HG03196 (cell line): ENCODE data around the gene DCAF12.
"Not testable (repeated sequence)": the region's sequence is repeated elsewhere in the genome, so short reads cannot be mapped to it uniquely, and the experiment has no call there.

Source experiments
- ATAC-seq: cut with Tn5 transposase; IDR thresholded peaks from one replicate; pipeline ENCODE4 v1.9.1; 2021; ENCODE audit not compliant: unreplicated experiment

Gene DCAF12

DNA sequence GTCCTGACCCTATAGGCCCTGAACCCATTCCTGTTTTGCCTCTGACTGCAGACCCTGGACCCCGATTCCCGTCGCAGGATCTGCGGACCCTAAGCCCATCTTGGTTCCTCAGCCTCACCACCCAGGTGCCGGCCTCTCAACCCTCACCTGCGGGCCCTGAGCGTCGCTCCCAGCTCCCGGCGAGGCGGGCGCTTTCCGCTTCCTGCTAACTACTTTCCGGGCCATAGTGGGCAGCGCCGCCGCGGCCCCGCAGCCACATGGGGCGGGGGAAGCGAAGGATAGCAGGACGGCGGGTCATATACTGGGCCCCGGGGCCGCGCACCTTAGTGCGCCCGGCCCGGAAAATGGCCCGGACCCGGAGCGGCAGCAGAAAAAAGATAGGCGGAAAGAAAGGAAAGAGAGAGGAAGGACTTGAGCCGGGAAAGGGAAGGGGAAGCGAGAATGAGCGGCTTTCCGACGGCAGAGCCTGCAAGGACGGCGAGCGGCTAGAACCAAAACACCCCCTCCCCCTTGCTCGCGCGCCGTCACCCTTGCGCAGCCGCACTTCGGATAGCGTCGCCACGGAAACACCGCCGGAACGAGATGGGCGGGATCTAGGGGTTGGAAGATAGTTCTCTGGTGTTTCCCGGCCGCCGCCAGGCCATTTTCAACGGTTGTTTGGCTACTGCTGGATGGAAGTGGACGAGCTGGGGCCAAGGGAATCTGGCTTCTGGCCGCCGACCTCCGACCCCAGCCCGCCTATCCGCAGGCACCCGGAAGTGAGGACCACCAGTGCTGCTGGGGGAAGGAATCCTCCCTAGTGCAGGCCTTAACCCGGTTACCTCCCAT is at the start of gene DCAF12:
TSS of gene DCAF12 (minus strand) at position 492 of the 828 bp plus-strand sequence. CDS start at position 225, 267 bp downstream.
- ATAC-seq, result peak; percentile 76

DNA sequence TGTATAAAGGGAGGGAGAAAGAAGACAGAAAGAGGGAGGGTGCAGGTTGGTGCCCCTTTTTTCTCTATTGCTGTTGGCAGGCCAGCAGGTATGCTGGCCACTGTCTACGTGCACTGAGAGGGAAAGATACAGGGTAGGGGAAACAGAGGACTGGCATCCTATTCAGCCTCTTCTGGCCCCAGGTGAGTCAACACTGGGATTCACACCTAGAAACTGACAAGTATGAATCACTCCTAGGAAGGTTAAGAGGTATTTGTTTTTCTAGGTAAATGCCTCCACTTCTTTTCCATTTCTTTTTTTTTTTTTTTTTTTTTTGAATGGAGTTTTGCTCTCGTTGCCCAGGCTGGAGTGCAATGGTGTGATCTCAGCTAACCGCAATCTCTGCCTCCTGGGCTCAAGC is 49.6 kb upstream of the DCAF12 start:
- ATAC-seq, result no peak

DNA sequence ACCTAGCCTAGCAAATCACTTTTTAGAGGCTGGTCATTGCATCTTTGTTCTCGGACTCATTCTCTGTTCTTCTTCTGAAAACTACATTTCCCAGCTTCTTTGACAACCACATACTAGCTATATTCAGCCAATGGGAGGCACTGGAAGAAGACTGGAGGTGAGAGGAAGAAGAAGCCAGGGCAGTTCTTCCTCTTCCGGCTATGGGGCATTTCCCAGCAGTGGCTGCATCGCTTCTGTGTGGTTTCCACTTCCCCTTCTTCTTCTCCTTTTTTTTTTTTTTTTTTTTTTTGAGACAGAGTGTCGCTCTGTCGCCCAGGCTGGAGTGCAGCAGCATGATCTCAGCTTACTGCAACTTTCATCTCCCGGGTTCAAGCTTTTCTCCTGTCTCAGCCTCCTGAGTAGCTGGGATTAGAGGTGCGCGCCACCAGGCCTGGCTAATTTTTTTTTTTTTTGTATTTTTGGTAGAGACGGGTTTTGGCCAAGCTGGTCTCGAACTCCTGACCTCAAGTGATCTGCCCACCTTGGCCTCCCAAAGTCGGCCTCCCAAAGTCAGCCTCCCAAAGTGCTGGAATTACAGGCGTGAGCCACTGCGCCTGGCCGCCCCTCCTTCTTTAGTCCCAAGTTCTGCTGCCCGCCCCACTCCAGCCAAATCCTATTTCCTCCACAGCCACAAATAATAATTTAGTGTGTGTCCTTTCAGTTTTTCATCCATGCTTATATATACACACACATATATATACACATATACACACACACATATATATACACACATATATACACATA is 45.4 kb upstream of the DCAF12 start:
- ATAC-seq, result no peak

DNA sequence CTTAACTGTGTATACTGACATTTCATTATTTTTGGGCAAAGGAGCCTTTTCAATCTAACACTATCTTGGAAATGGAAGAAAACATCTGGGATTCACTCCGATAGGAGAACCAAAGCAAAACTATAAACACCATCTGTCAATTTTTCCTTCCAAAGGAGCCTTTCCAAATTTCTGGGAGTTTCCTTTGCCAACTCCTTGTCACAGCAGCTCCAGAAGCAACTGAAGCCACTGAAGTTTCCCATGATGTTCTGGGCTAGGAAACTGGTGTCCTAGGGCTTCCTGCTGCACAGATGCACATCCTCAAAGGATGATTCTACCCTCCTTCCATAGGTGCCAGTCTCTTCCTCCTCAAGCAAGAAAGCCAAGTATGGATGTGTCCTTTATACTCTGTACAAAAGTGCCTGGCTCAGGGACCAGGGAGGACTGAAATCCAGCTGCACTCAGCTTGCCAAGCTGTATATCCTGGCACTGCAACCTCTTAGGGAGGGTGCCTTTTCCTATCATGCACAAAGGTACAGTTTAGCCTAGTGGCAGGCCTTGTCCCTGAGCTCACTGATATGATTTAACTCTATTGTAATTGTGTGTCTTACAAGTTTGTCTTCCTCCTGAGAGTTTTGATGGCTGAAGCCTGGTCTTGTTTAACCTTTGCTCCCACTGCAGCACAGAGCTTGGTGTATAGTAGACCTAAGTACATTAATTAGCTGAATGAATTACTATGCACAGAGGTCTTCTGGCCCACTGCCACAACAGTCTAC is 43.9 kb upstream of the DCAF12 start:
- no peak for ATAC-seq

DNA sequence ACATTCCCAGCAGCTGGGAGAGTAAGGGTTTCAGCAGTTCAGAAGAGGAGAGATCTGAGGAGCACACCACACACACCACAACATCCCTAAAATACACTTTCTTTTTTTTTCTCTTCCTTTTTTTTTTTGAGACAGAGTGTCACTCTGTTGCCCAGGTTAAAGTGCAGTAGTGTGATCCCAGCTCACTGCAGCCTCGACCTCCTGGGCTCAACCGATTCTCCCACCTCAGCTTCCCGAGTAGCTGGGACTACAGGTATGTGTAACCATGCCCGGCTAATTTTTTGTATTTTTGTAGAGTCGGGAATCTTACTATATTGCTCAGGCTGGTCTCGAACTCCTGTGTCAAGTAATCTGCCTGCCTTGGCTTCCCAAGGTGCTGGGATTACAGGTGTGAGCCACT is 42.6 kb upstream of the DCAF12 start:
- ATAC-seq, result no peak

DNA sequence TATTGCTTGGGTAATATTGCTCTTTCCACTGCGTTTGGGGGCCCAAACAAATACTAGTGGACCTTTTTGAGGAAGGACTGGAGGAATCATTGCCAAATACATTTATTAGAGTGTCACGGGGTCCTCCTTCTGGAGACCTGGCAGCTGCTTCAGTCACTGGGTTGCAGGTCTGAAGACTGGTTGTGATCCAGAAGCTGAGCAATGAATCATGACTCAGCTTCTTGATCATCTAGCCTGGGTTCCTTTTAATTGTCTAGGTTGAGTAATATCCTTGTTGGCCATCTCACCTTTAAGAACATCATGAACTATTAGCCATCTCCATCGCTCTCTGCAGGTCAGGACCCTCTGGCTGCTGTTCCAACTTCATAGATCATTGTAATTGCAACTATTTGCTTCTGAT is 36.9 kb upstream of the DCAF12 start:
- ATAC-seq, result no peak

DNA sequence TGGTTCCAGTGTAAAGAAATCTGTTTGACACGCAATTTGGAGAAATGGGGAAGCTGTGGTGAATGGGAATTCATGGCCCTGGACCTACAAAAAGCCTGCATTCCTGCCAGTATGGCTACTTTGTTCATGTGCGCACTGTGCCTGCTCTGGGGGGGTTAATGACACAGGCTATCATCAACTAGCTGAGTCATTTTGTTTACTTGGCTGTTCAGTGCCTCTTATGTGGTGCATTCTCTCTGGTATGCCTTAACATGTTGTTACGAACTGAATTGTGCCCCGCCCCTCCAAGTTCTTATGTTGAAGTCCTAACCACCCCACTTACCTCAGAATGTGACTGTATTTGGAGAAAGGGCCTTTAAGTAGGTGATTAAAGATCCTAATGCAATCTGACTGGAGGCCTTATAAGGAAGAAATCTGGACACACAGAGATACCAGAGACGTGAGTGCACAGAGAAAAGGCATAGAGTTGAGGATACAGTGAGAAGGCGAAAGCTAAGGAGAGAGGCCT is 31.9 kb upstream of the DCAF12 start:
- no peak for ATAC-seq

DNA sequence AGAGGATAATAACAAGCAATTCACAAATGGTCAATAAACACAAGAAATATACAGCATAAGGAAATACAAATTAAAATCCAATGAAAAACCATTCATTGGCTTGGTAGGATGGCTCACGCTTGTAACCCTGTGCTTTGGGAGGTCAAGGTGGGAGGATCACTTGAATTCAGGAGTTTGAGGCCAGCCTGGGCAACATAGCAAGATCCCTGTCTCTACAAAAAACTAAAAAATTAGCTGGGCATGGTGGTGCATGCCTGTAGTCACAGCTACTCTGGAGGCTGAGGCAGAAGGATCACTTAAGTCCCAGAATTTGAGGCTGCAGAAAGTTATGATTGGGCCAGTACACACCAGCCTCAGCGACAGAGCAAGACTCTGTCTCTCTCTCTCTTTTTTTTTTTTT is 31.4 kb upstream of the DCAF12 start:
- ATAC-seq, result no peak

DNA sequence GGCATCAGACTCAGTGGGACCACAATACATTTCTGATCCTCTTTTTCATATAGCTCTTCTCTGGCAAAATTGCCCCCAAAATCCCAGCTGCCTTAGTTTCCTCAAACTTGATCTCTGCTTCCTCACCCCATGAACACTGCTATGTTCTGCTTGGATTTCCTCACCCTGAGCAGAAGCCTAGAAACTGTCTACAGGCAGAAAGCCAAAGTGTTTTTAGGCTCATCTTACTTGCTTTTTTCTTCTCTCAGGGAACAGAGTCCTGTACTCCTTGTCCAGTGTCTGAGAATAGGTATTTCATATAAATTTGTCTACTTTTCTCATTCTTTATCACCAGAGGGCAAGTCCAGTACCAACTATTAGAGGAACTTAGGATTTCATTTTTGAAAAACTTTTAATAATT is 30.8 kb upstream of the DCAF12 start:
- ATAC-seq, result no peak

DNA sequence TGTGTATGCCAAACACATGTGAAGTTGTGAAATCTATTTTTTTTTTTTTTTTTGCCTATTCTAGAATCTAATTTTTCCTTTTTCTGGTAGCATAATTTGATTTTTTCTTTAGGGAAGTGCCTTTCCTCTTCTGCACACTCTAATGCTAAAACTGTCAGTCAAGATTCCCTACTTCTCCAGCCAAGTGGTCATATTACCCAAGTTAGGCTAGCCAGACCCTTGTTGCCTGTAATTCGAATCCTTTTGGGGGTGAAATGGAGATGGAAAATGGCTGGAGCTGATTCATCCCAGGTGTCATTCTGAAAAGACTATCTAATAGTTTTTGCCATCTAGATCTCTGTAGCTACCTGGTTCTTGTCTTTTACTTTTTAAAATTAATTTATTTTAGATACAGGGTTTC is 27.6 kb upstream of the DCAF12 start:
- no peak for ATAC-seq

DNA sequence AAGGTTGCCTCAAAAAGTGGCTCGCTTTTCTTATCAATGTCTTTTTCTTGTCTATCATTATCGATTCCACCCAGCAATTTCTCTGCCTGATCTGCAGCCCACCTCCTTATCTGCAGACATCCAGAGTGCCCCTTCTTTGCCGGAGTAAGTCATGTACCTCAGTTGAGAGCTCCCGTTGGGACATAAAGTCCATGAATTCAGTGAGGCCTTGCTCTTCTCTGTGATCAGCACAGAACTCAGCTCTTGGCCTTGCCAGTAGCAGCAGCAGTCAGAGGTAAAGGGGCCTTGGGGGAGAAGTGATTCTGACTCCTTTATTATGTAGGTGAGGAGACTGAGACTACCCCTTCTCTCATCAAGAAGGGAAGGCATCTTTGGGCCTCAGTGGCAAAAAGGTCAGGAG is 24.9 kb upstream of the DCAF12 start:
- no peak for ATAC-seq

DNA sequence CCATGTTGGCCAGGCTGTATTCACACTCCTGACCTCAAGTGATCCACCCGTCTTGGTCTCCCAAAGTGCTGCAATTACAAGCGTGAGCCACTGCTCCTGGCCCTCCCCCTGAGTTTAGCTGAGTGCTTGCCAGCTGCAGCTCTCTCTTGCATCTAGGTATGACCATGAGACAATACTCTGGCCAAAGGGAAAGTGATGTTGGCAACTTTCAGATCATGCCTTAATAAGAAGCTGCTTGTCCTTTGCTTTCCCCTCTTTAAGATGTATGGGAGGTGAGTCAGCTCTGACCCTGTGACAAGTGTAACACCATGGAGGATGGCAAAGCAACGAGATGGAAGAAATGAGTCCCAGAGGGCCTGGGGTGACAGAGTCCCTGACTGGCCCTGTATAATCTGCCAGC is 18.7 kb upstream of the DCAF12 start:
- ATAC-seq, result no peak

DNA sequence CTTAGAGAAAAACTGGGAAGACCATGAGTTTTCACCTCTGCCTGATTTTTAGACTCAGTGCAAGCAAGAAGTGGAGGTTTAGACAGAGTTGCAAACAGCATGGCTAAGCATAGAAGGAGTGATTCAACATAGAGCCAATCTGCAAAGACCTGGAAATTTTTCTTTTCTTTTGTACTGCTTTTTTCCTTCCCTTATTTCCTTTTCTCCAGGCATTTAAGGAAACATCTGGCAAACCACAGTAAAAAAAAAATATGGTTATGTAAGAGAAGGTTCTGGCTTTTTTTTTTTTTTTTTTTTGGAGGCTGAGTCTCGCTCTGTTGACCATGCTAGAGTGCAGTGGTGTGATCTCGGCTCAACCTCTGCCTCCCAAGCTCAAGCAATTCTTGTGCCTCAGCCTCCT is 16.6 kb upstream of the DCAF12 start:
- ATAC-seq, result no peak

DNA sequence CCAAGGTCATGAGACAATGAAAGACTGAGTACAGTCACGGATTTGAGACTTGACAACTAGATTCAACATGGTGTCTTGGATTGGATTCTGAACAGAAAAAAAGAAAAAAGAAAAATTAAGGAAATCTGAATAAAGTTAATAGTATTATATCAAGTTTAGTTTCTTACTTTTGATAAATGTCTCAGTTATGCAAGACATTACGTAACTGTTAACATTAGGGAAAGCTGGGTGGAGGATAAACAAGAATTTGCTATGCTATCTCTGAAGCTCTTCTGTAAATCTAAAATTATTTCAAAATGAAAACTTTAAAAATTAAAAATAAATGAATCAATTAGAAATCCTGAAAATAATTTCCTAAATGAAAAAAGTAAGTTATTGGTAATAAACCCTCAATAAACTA is 14.4 kb upstream of the DCAF12 start:
- no peak for ATAC-seq

DNA sequence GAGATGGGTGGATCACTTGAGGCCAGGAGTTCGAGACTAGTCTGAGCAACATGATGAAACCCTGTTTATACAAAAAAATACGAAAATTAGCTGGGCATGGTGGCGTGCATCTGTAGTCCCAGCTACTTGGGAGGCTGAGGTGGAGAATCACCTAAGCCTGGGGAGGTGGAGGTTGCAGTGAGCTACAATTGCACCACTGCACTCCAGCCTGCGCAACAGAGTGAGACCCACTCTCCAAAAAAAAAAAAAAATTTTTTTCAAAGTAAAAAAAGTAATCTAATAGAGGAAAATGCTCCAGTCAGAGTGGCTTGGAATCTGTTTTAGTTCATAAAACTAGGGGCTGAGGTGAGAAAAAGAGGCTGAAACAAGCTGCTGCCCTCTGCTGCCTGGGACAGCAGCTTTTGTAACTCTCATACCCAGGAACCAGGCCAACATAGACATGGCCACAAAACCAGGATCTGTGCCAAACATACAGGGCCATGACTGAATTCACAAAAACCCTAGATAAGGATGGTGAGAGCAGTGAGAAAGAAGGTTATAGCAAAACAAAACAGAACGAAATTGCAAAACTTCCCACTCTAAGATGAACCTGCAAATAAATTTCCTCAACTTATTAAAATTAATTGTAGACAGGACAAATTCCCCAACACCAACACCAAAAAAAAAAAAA is 13.1 kb upstream of the DCAF12 start:
- ATAC-seq, result no peak

DNA sequence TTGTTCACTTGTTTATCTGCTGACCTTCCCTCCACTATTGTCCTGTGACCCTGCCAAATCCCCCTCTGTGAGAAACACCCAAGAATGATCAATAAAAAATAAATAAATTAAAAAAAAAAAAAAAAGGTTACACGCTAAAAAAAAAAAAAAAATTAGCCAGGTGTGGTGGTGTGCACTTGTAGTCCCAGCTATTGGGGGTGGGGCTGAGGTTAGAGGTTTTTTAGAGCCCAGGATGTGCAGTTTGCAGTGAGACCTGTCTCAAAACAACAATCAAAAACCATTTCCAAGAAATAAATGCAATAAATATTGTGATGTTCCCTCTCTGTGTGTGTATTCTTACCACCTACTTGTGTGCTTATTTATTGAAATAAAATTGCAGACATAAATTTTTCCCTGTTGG is 12.1 kb upstream of the DCAF12 start:
- not testable (repeated sequence) for ATAC-seq

DNA sequence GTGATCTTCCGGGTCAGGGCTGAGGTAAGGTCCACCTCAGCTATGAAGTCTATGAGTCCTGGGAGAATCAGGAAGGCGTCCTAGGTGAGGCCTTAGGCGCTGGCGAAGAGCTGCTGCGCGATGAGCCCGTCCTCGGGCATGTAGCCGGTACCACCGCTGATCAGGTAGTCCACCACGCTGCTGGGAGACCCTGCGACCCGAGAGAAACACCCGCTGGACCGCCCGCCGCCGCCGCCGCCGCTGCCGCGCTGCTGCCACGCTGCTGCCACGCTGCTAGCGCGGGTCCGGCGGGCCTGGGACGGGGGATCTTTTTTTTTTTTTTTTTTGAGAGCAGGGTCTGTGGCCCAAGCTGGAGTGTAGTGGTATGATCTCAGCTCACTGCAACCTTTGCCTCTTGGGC is 8.0 kb upstream of the DCAF12 start:
- ATAC-seq, result no peak

DNA sequence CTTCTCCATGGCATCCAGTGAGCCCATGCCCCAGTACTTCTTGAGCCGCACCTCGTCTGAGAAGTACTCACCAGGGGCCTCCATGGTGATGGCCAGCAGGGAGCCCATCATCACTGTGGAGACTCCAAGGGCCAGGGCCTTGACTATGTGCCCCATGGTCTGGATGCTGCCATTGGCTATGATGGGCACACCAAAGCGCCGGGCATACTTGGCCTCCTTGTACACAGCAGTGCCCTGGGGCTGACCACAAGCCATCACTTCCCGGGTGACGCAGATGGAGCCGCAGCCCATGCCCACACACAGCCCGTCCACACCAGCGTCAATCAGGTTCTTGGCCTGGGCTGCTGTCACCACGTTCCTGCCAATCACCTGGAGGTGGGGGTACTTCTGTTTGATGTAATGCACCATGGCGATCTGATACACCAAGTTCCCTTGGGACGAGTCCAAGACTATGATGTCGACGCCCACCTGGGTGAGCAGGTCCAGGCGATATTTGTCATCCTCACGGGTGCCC is 7.0 kb upstream of the DCAF12 start:
- no peak for ATAC-seq

DNA sequence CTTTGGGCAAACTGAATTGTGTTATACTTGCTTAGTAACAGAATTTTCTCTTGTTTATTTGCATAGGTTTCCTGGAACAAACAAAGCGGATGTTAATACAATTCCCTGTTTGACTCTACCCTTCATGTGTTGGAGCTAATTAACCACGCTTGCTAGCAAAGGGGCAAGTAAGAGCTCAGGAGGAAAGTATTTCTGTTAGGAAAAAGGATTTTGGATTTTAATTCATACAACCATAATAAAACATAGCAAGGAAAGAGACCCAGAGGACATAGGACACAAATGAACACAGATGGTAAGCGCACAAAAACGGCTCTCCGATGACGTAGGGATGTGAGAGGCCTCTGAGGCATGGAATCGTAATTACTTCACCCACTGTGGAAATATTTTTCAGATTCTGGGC is 5.1 kb upstream of the DCAF12 start:
- no peak for ATAC-seq

DNA sequence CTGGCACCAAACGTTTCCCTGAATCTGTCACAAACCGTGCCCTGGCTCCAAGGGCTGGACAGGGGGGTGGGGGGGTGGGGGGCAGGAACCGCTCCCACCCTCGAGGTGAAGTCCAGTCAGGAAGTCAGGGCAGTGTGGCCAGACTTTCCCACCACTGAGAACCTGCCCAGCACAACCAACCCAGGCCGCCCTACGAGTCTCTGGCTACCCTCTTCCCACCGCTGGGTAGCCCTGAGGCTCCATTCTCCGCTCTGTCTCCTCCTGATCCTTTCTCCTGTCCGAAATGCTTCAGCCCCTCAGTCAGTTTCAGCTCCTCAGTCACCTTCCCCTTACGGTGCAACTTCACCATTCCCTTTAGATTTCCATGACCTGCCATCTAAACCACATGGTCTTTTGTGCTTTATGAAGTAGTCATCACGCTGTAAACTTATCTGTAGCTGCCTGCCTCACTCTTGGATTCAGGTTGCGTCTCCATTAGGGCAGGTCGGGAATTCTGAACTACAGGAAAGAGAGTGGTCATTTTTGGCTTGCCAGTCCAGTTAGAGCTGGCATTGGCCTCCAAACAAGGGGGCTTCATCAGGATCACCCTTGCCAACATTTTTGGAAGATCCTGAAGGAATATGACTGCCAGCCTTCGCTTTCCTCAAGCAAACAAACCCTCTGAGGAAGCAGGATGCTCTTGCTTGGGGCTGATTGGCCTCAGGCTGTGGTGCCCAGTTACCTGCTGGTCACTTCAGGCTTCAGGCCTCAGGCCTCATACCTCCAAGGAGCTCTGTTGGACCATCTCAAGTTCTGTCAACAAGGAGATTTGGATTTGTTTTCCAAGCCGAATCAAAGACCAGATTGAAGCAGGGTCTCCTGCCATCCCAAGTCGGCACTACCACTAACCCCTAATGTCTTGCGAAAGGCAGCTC is 794 bp upstream of the DCAF12 start:
- no peak for ATAC-seq
